Activated CD8-positive, alpha-beta memory T cell treated with anti-CD3 and anti-CD28 coated beads, Interleukin-2, amount 50 U/mL, for 4 hours (primary cell): ENCODE measurements around the gene PPP1R7.

Source experiments
- DNase-seq: peaks from one replicate; pipeline ENCODE4 v3.0.0-alpha.2; 2020

PPP1R7 gene

GRCh38 chr2:241121008-241121407 is 29.3 kb upstream of the PPP1R7 start:
- no peak for DNase-seq

- DNase-seq: no peak
Observed at GRCh38 chr2:241122376-241123002, 27.8 kb upstream of the PPP1R7 start.

- DNase-seq: no peak
Observed at GRCh38 chr2:241123816-241124536, 26.3 kb upstream of the PPP1R7 start.

- no peak for DNase-seq
Observed at GRCh38 chr2:241125626-241126025, 24.6 kb upstream of the PPP1R7 start.

GRCh38 chr2:241126201-241126611 is 24.1 kb upstream of the PPP1R7 start:
- no peak for DNase-seq

GRCh38 chr2:241126771-241127202 is 23.5 kb upstream of the PPP1R7 start:
- no peak for DNase-seq

GRCh38 chr2:241128266-241128665 is 22.0 kb upstream of the PPP1R7 start:
- no peak for DNase-seq

GRCh38 chr2:241129086-241129871 is 21.0 kb upstream of the PPP1R7 start:
- DNase-seq: no peak

GRCh38 chr2:241130316-241130715 is 20.0 kb upstream of the PPP1R7 start:
- DNase-seq: no peak

- no peak for DNase-seq
Observed at GRCh38 chr2:241131531-241131930, 18.7 kb upstream of the PPP1R7 start.

- DNase-seq: no peak
Observed at GRCh38 chr2:241132538-241133435, 17.5 kb upstream of the PPP1R7 start.

GRCh38 chr2:241133436-241133820 is 16.8 kb upstream of the PPP1R7 start:
- DNase-seq: no peak

GRCh38 chr2:241134711-241135110 is 15.6 kb upstream of the PPP1R7 start:
- DNase-seq: no peak

GRCh38 chr2:241135737-241136136 is 14.5 kb upstream of the PPP1R7 start:
- no peak for DNase-seq

- DNase-seq: no peak
Observed at GRCh38 chr2:241136191-241136590, 14.1 kb upstream of the PPP1R7 start.

- no peak for DNase-seq
Observed at GRCh38 chr2:241136661-241137260, 13.5 kb upstream of the PPP1R7 start.

- no peak for DNase-seq
Observed at GRCh38 chr2:241137276-241138190, 12.7 kb upstream of the PPP1R7 start.

GRCh38 chr2:241138471-241138870 is 11.8 kb upstream of the PPP1R7 start:
- DNase-seq: no peak

- no peak for DNase-seq
Observed at GRCh38 chr2:241139531-241140444, 10.5 kb upstream of the PPP1R7 start.

GRCh38 chr2:241140445-241140840 is 9.8 kb upstream of the PPP1R7 start:
- no peak for DNase-seq
